NCI-H526 treated with DMSO at 0.1 percent for 48 hours (cell line): Measurements from ENCODE around the gene OR6V1.

Source experiments
- DNase-seq: peaks from one replicate; lab custom pipeline; 2025; lab: John Stamatoyannopoulos, UW

Gene OR6V1

DNA sequence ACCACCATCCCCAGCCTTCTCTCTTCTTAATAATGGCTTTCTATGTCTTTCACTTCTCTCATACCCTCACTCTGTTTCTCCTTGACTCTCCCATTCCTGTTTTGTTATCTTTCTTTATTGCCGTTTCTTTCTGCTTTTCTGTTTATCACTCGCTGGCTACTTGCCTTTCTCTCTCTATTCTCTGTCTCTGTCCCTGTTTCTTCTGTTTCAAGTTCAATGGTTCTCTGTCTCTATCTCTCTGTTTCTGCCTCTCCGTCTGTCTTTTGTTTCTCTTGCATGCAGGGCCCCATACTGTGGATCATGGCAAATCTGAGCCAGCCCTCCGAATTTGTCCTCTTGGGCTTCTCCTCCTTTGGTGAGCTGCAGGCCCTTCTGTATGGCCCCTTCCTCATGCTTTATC lies at the start of gene OR6V1:
TSS of gene OR6V1 (plus strand) at position 301 of the 400 bp plus-strand sequence. CDS start at position 301, 0 bp downstream.
- DNase-seq, result no peak

GRCh38 chr7:143002898-143003297 lies 49.2 kb upstream of the OR6V1 start:
- no peak for DNase-seq

DNA sequence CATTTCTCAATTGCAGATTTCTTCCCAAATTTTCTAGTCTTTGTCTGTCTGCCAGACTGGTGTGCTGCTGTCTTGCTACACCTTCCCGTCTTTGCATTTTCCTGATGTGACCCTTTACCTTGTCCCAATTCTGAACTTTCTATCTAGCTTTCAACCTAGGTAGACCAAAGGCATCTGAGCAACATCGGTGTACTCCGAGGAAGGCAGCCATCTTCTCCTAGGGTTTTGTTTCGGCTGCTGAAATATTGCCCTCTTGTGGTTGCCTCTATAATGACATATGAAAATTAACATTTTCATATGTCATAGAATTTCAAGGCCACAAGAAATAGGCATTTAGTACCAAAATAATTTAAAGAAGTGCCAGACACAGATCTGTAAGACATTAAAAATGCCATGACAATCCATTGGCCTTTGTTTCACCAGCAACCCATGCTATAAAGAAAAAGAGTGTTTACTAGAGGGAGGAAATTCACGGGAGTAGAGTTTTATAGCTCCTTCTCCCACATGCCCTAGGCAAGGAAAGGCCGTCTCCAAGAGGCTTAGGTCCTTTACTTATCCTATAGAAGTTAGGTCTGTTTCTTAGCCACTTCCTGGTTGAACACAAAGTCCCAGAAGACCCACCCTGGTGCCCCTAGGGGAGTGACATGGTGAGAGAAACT lies 48.6 kb upstream of the OR6V1 start:
- no peak for DNase-seq

DNA sequence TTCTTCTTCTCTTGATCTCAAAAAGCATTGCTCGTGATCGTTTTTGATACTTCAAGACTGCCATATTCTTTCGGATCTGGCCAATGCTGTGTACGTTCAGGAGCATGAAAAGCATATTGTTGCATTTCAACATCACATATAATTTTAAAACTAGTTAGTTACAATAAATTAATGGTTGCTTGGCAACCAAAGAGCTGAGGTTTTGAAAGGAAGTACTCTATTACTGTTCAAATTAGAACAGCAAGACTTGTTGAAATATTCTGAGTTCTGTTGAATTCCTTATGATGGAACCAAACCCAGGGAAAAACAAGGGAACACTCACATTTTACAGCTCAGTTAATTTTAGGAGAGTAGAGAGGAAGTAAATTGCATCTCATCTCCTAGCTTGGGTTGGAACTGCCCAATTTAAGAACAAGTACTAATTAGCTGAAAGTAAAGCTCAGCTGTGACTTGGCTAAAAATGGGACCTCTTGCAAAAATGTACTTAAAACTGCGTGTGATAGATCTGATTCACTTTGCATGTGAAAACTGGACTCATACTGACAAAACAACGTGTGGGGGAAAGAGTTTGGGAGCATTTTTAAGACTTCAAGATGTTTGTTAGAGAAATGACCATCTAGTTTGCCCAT lies 46.4 kb upstream of the OR6V1 start:
- no peak for DNase-seq

DNA sequence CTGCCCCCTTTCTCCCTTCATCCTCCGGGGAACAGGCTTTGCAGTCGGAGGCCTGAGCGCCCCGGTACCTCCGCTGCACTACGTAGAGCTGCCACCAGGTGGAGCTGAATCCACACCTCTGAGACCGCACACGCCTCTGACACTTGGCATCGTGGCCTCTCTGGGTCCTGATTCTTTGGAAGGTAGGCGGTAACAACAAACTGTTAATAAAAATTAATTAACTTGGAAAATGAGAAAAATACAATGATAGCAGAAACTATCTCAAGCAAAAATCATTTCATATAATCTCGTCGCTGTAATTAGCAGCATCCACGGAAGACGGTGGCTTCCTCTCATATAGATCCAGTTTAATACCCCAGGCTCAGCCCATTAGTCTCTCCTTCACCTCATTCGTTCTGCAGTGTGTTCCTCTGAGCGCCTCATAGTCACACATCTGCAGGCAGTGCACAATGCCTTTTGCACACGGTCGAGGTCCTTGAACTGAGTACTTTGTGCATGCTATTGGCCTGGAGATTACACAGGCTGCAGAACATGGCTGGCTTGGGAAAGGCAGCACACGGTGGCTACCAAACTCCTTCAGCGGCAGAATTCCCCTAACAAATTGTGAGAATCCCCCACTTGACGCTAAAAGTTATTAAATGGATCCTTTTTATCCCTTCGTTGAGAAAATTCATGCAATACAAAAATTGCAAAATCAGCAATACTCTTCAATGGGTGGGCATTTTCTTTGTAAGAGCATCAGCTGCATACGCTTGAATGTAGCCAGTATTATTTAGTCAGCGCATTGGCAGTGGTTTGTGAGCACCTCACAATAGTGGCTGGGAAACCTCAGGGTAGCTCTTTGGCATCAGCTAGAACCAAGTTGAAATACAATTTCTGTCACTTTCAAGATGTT lies 43.9 kb upstream of the OR6V1 start:
- peak; percentile 63 for DNase-seq

DNA sequence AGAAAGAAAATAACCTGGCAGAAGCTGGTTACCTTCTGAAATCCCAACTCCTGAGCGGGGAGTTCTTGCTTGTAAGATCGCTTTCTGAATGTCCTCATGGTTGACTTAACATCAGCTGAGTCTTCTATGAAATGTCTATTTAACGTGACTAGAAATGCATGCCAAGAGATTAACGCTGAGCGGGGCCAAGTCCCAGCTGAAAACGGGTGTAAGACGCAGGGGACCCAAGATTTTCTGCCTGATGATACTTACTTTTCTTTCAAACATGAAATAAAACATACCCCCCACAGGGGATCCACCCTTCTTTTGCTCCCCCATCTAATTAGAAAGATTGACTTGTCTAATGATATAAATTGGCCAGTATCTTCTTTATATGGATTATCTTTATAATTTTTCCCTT lies 40.1 kb upstream of the OR6V1 start:
- no peak for DNase-seq

GRCh38 chr7:143012409-143012808 lies 39.7 kb upstream of the OR6V1 start:
- no peak for DNase-seq

- DNase-seq, result no peak
Measured at GRCh38 chr7:143013473-143013872, 38.7 kb upstream of the OR6V1 start.

- DNase-seq, result no peak
Measured at GRCh38 chr7:143013893-143014292, 38.2 kb upstream of the OR6V1 start.

- DNase-seq, result no peak
Measured at GRCh38 chr7:143015084-143015483, 37.1 kb upstream of the OR6V1 start.

DNA sequence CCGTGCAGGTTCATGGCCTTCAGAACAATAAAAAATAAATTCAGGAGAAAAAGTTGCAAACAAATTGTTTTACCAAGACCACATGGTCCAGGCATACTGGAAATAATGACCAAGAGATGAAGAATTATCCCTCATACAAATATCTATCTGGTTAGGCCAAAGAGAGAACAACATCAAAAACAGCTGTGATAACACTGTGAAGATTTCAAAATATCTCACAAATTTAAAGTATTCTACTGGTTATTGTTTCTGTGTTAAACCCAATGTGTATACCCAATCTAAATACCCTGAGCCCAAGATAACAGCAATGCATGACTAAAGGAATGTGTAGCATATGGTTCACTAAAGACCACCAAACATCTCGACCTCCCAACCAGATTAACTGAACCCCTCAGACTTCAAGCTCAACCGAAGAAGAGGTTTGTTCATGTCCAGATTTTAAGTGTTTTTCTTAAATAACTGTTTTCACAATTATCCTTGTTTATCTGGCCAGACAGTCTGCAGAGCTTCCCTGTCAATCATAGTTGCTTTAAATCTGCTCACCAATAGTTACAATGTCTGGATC lies 36.1 kb upstream of the OR6V1 start:
- DNase-seq, result no peak

DNA sequence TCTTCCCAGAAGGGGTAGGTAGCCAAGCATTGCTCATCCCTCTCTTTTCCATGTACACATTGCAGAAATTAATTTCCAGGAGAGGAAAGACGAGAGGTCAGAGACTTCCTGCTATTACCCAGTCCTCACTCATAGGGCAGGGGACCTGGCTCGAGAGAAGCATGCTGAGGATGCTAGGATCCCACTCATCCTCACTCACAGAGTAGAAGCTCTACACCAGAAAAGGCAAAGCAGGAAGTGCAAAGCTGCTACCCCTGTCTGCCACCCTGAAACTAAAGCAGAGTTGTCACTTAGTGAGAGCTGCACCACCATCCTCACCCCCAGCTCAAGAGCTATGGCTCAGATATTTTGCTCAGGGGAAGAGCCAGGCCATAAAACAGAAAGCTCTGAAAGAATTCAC lies 35.1 kb upstream of the OR6V1 start:
- no peak for DNase-seq

GRCh38 chr7:143018931-143019330 lies 33.2 kb upstream of the OR6V1 start:
- DNase-seq, result no peak

DNA sequence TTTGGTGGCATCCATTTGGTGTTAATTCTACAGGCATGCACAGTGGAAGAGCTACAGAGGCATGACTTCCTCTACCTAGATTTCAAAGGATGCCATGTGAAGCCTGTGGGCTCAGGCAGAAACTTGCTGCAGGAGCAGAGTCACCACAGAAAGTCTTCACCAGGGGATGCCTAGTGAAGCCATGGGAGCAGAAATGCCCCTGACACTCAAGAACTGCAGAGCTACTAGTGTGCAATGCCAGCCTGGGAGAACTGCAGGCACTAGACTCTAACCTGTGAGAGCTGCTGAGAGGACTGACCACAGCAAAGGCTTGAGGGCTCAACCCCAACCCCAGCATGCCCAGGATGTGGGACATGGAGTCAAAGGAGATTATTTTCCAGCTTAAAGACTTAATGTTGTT lies 29.1 kb upstream of the OR6V1 start:
- DNase-seq, result no peak

DNA sequence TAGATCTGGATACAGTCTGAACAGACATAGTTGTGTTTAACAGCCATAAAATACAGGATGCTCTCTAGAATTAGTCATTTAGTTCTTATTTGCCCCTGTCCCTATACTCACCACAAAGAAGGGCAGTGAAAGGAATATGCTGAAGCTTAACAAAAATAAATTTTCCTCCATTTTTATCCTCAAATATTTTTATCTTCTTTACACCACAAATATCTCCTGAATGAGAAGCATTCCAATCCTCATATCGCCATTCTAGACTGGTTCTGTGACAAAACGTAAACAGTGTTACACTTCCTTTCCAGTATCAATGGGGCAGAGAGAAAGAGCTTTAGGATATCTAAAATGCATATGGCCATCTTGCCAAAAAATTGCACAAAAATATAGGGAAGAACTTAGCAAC lies 26.8 kb upstream of the OR6V1 start:
- no peak for DNase-seq

GRCh38 chr7:143027032-143027431 lies 25.1 kb upstream of the OR6V1 start, which contains the start of gene OR9A2:
TSS of gene OR9A2 (minus strand) at chr7:143027132. CDS start at chr7:143027132, 0 bp downstream.
- no peak for DNase-seq

- DNase-seq, result no peak
Measured at GRCh38 chr7:143027683-143028082, 24.5 kb upstream of the OR6V1 start.

- no peak for DNase-seq
Measured at GRCh38 chr7:143038635-143039034, 13.5 kb upstream of the OR6V1 start.

DNA sequence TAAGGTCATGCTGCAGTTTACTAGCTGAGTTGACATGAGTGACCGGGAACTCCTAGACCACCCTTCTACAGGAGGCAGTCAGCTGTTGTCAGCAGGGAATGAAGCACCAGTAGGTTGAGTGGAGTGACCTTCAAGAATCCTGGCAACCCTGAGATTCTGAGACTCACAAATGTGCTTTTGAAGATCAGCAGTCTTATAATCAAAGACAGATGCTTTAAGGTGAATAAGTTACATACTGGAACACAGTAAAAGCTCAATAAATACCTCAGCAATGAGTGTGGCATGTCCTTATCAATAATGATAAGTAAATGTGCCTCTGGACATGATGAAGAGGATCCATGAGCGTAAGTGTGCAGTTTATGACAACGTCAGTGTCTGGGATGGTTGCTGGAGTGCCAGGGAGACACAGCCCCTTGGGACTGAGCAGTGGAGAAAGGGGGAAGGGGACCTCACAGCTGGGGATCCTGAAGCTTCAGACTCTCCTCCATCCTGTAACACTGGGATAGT lies 11.9 kb upstream of the OR6V1 start:
- no peak for DNase-seq

- DNase-seq, result no peak
Measured at GRCh38 chr7:143041346-143041745, 10.8 kb upstream of the OR6V1 start.

DNA sequence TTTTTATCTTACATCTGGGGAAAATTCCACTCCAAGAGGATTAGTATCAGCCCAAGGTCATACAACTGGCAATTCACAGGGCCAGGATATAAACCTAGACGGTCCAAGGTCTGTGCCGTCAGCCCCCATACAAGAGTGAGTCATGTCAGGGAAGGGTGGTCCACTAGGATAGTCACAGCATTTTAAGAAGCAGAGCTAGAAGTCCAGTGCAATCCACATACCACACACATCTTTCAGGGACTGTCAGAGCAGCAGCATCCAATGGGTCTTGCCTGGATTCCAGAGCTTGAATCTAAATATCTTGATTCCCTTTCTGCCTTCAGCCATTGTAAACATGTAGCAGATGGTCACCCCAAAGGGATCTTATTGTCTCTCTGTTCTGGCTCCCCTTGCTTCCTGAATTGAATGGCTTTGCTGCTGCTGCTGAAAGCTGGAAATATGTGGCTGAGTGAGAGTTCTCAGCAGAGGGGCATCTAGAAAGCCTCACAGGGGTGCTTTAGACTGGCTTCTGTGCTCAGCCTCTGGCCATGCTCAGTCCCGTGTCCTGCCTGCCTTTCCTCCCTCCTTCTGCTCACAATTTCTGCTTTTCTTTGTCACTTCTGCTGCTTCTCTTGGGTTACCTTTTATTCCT lies 9.9 kb upstream of the OR6V1 start:
- no peak for DNase-seq

DNA sequence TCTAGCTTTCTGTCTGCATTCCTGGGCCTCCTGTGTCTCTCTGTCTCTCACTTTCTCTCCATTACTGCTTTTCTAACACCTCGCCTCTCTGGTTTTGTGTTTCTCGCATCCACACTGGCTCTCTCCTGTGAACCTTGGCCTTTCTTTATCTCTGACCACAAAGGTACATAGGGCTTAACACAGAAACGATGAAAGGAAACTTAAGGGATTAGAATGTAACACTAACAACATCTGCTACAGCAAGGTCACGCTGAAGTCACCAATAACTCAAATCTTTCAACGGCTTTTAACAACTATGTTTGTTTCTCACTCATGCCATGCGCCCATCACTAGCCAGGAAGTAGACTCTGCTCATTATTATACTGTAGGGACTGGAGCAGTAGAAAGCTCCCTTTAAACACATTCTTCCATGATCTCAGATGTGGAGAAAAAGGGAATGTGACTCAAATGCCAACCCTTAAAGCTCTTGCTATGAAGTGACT lies 9.3 kb upstream of the OR6V1 start:
- DNase-seq, result no peak
